Stimulated activated CD8-positive, alpha-beta memory T cell treated with anti-CD3 and anti-CD28 coated beads, Interleukin-12 subunit alpha, Interleukin-12 subunit beta, amount 100 ng/mL, for 24 hours (primary cell): ENCODE measurements around the gene C6orf52.
"Not testable (repeated sequence)": the region's sequence is repeated elsewhere in the genome, so short reads cannot be mapped to it uniquely, and the experiment has no call there.

Source experiments
- DNase-seq: peaks from one replicate; pipeline ENCODE4 v3.0.0-alpha.2; 2020; ENCODE audit errors: extremely low read depth

The C6orf52 gene

DNA sequence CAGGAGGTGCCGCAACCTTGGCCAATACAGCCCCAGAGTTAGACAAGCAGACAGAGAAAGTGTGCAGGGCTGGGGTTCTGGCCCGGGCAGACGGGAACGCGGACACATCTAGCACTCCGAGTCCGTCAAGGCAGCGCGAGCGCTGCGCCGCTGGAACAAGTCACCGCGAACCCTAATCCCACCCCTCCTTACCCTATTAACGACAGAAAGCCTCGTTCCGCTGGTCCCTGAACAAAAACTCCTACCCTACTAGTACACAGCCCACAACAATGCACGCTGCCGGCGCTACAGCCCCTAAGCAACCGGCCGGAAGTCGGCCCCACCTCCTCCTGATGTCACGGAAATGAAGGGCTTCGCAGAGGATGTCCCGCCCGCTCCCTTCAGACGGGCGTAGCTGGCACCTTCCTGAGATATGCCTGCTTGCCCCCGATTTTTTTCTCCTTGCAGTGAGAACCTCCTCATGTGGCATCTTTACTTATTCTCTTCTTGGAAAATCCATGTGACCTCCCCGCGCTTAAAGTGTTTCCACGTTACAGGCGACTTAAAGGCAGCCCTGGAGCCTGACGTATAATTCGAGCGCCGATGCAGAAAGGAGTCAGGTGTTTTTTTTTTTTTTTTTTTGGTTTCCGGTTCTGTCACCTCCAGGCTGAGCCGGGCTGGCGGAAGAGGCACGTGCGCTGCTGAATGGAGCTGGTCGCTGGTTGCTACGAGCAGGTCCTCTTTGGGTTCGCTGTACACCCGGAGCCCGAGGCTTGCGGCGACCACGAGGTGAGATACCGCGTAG is at the start of gene C6orf52, which contains the start of gene PAK1IP1:
Gene C6orf52 (minus strand): TSS at position 315 of the 784 bp plus-strand sequence. CDS start 7,066 bp downstream, outside the sequence.
Gene PAK1IP1 (plus strand): TSS at position 671 of the 784 bp plus-strand sequence. CDS start 14 bp downstream, at position 685.
- DNase-seq, result peak; percentile 86

DNA sequence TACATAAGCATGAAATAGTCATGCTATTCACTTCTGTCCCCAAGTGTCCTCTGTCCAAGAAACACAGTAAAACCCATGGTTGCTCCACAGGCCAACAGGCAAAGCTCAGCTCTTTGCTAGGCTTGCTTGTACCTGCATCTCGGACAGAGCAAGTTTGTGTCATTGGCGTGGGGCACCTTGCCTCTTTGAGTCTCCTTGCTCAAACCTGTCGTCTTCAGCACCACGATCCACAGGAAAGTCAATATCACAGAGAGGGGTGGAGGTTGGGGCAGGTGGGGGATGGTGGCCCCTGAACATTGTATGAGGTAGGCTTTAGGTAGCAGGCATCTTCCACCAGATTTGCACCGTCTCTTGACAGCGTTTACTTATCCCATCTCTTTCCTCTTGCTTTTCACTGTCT is 49.1 kb upstream of the C6orf52 start:
- DNase-seq, result no peak

DNA sequence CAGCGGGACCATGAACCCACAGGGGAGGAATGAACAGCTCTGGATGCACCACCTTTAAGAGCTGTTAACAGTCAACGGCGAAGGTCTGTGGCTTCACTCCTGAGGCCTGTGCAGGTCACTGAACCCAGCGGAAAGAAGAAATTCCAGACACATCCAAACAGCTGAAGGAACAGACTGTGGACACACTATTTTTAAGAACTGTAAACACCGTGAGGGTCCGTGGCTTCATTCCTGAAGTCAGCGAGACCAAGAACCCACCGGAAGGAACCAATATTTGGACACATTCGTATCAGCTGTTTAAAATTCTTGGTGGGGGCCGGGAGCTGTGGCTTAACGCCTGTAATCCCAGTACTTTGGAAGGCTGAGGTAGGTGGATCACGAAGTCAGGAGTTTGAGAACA is 47.8 kb upstream of the C6orf52 start:
- DNase-seq, result no peak

DNA sequence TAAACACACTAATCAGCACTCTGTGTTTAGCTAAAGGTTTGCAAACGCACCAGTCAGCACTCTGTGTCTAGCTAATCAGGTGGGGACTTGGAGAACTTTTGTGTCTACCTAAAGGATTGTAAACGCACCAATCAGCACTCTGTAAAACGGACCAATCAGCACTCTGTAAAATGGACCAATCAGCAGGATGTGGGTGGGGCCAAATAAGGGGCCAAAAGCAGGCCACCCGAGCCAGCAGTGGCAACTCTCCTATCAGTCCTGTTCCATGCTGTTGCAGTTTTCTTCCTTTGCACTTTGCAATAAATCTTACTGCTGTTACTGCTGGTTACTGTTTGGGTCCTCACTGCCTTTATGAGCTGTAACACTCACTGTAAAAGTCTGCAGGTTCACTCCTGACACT is 47.2 kb upstream of the C6orf52 start:
- not testable (repeated sequence) for DNase-seq

DNA sequence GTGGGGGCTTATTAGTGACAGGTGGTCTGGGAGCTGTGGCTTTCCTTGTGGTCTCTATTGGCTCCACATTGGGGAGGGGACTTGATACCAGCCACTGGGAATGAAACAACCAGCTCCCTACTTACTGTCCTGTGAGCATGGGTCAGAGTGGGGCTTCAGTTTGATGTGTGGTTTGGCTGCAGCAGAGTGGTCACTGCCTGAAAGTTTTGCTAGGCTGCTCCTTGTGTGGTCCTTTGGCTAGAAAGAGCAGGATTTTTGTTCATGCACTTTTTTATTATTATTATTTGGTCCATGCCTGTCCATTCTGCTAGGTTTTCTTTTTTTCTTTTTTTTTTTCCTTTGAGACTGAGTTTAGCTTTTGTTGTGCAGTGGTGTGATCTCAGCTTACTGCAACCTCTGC is 45.6 kb upstream of the C6orf52 start:
- DNase-seq, result no peak

DNA sequence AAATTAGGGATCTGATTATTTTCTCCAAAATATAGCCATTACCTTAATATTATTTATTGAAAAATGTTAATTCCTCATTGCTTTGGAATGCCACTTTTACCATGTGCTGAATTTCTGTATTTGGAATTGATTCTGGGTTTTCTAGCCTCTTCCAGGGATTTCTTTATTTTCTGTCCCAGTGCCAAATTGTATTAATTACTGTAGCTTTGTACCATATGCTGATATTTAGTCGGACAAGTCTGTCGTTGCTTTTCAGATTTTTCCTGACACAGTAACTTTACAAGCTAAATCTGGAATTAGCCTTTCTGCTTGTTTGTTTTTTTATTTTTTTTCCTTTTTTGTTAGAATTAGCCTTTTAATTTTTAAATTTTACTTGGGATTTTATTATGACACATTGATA is 42.3 kb upstream of the C6orf52 start:
- no peak for DNase-seq

DNA sequence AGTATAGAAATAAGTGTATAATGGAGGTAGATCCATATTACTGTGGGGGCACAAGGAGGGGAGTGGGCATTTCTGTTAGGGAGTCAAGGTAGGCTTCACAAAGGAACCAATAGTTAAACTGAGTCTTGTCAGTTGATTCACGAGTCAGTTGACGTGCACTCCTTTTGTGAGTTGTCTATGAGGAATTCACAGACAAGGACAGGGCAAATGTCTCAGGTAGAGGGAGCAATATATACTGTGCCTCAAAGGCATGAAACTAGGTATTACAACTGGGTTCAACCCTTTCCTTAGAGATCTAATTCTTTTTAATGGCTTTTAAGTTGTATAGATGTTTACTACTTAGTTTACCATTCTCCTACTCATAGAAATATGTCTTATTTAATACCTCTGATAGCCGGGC is 39.4 kb upstream of the C6orf52 start:
- no peak for DNase-seq

DNA sequence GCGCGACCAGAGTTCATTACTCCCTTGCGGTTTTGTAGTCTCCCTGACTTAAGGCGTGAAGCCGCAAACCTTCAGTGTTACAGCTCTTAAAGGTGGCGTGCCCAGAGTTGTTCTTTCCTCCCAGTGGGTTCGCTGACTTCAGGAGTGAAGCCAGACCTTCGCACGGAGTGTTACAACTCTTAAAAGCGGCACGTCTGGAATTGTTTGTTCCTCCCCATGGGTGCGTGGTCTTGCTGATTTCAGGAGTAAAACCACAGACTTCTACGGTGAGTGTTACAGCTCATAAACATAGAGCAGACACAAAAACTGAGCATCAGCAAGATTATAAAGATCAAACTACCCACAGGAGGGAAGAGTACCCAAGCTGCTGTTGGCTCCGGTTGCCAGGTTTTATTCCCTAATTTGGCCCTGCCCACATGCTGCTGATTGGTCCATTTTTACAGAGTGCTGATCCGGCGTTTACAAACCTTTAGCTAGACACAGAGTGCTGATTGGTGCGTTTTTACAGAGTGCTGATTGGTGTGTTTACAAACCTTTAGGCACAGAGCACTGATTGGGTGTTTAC is 38.8 kb upstream of the C6orf52 start:
- no peak for DNase-seq

DNA sequence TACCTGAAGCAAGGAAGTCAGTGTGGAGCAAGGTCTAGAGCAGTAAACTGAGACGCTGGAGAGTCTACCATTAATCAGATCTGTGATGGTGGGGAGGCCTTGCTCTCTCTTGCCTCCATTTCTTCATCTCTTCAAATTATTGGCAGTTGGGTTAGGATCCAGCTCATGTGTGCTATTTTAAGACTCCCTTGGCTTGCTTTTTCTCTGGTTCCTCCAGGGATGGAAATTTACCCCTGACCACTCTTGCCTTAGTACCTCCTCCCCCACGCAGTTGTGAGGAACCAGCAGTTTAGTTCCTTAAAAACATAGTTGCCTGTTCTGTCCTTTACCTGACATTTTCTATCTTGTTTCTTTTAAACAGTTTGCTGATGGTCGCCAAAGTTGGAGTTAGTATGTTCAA is 35.8 kb upstream of the C6orf52 start:
- DNase-seq, result no peak

DNA sequence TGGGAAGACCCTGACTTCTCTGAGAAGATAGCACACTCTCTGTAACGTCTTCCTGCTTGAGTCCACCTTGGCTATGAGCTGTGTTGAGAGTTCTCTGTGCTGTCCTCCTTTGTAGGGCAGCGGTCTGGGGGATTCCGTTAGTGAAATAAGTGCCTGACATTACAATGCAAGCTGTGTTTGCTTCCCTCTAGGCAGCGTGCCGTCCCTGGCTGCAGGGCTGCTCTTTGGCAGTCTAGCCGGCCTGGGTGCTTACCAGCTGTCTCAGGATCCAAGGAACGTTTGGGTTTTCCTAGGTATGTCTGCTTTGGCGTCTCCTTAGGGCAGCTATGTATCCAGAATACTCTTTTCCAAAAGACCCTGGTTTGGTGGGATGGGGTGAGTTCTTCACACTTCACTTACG is 31.3 kb upstream of the C6orf52 start:
- DNase-seq, result no peak

DNA sequence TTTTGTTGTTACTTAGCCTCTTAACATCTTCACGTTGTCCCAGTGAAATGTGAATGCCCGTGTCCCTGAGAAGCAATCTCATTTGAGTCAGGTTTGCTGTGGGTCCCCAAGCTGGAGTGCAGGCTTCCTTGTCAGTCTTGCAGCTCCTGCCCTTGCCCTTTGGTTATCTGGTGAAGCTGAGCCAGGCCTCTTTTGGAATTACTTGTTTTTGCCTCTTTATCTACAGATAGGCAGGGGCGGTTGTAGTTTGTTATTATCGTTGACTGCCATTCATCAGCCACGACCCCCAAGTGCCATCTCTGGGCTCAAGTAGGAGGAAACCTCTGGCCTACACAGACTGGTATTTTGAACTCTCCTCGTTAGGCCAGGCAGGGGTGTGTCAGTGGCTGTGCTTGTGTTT is 30.6 kb upstream of the C6orf52 start:
- DNase-seq, result no peak

DNA sequence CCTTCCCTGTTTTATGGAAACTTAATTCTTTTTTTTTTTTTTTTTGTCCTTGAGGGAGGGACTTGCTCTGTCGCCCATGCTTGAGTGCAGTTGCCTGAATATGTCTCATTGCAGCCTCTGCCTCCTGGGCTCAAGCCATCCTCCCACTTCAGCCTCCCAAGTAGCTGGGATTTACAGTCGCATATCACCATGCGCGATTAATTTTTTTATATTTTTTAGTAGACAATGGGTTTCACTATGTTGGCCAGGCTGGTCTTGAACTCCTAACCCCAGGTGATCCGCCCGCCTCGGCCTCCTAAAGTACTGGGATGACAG is 29.1 kb upstream of the C6orf52 start:
- no peak for DNase-seq

DNA sequence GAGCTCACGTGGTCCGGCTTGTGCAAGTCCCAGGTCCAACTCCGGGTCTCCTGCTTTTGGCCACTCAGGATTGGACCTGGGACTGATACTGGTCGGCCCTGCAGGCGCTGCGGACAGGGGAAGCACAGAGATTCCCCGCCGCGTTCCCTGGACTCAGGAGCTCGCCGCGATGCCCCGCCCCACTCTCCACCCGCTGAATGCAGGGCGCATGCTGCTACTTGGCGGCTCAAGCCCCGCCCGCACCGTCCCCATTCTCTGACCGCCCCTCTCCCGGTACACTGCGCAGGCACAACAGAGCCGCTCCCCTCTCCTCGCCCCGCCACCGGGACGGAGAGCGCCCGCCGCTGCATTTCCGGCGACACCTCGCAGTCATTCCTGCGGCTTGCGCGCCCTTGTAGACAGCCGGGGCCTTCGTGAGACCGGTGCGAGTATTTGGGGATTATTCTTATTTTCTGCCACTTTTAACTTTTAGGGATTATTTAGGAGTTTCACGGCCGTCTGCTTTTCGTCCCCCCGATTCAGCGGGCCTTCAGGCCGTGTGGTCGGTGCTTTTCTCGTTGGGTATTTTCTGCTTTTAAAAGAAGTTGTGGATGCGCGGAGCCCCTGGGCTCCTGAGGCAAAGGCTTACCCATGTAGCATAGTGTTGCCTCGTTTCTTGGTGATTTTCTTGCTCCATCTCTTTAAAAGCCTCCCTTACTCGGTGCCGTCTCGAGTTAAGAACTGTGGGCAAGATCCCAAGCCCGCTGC is 28.6 kb upstream of the C6orf52 start, which contains the start of gene TMEM14C:
Gene TMEM14C (plus strand): TSS at position 251 of the 747 bp plus-strand sequence. CDS start 1,544 bp downstream, outside the sequence.
- DNase-seq, result peak; percentile 73

DNA sequence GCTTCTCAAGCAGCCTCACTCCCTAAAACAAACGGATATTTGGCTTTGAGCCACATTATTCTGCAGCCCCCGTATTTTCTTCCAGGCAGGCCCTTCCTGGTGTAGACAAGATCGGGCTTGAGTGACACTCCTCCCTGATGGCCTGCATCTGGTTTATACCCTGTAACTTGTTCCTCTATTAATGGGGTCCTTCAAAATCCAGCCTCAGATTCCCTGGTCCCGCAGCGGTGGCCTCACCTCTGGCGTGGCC is 28.1 kb upstream of the C6orf52 start:
- DNase-seq, result no peak

DNA sequence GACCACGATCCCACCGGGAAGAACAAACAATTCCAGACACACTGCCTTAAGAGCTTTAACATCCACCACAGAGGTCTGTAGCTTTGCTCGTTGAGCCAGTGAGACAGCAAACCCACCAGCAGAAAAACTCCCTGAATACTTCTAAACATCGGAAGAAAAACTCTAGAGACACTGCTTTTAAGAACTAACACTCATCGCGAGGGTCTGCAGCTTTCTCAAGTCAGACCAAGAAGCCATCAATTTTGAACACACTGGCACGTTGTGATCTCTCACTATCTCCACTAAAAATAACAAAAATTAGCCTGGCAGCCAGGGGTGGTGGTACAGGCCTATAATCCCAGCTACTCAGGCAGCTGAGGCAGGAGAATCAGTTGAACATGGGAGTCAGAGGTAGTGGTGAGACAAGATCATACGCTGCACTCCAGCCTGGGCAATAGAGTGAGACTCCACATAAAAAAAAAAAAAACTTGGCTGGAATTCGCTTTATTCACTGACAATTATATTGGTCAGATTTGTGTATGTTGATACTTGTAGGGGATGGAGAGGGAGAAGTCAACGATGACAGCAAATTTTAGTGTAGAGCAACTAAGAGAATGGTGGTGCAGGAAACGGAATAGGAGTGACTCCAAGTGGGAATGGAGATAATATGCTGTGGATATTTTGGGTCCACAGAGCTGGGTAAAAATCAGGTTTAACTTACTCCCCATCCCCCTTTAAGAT is 27.6 kb upstream of the C6orf52 start:
- DNase-seq, result no peak

DNA sequence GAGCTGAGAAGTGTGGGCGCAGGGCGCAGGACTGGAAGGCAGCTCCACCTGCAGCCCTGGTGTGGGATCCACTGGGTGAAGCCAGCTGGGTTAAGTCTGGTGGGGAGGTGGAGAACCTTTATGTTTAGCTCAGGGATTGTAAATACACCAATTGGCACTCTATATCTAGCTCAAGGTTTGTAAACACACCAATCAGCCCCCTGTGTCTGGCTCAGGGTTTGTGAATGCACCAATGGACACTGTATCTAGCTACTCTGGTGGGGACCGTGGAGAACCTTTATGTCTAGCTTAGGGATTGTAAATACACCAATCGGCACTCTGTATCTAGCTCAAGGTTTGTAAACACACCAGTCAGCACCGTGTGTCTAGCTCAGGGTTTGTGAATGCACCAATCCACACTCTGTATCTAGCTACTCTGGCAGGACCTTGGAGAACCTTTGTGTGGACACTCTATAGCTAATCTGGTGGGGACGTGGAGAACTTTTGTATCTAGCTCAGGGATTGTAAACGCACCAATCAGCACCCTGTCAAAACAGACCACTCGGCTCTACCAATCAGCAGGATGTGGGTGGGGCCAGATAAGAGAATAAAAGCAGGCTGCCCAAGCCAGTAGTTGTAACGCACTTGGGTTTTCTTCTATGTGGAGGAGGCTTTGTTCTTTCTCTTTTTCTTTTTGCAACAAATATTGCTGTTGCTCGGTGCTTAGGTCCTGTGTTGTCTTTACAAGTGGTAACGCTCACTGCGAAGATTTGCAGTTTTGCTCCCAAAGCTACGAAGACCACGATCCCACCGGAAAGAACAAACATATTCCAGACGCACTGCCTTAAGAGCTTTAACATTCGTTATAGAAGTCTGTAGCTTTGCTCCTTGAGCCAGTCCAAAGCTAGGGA is 26.8 kb upstream of the C6orf52 start:
- not testable (repeated sequence) for DNase-seq

DNA sequence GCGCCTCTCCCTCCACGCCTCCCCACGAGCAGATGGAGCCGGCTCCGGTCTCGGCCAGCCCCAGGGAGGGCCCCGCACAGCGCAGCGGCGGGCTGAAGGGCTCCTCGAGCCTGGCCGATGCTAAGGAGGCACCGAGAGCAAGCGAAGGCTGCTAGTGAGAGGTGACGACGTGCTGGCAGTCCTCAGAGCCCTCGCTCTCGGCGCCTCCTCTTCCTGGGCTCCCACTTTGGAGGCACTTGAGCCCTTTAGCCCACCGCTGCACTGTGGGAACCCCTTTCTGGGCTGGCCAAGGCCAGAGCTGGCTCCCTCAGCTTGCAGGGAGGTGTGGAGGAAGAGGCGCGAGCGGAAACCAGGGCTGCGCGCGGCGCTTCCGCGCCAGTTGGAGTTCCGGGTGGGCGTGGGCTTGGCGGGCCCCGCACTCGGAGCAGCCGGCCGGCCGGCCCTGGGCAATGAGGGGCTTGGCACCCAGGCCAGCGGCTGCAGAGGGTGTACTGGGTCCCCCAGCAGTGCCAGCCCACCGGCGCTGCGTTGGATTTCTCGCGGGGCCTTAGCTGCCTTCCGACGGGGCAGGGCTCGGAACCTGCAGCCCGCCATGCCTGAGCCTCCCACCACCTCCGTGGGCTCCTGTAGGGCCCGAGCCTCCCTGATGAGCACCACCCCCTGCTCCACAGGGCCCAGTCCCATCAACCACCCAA is 26.0 kb upstream of the C6orf52 start:
- DNase-seq, result no peak

DNA sequence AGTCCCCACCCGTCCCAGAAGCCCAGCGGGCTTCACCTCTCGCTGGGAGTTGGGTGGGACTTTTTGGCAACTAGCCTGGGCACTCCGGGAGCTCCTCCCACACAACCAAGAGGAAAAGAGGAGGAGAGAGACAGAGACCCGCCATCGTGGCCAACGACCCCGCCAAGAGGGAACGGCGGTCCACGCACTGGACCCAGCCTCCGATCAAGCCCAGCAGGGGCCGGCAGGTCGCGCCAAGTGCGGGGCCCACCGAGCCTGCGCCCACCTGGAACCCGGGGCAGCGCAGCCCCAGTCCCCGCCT is 25.5 kb upstream of the C6orf52 start:
- DNase-seq, result no peak

DNA sequence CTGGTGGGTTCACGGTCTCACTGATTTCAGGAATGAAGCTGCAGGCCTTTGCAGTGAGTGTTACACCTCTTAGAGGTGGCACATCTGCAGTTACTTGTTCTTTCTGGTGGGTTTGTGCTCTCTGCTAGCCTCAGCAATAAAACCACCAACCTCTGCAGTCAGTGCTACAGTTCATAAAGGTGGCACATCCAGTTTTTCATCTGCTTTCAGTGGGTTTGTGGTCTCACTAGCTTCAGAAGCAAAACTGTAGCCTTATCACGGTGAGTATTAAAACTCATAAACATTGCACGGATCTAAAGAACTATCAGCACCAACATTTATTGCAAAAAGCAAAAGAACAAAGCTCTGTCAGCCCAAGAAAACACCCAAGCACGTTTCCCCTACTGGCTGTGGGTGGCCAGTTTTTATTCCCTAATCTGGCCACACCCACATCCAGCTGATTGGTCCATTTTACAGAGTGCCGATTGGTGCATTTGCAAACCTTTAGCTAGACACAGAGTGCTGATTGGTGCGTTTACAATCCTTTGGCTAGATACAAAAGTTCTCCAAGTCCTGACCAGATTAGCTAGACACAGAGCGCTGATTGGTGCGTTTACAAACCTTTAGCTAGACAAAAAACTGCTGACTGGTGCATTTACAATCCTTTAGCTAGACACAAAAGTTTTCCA is 25.0 kb upstream of the C6orf52 start:
- no peak for DNase-seq

DNA sequence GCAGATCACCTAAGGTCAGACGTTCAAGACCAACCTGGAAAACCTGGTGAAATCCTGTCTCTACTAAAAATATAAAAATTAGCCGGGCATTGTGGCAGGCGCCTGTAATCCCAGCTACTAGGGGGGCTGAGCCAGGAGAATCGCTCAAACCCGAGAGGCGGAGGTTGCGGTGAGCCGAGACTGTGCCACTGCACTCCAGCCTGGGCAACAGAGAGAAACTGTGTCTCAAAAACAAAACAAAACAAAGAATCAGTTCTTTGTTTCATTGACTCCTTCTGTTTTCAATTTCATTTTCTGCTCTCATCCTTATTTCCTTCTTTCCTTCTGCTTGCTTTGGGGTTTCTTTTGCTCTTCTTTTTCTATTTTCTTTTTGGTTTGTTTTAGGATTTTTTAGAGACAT is 19.5 kb upstream of the C6orf52 start:
- DNase-seq, result no peak
